ENCODE data around the gene GMDS. TPM values are rescaled to one million over a fixed set of nuclear protein-coding genes. Genes with fewer than 3 reads are reported as not detected.
A peak's percentile ranks its signal among the peaks of the same experiment; 100 is the strongest.

Gene GMDS
- total and polyA plus RNA-seq, 2 of the 13 experiments (the other 11 are each of a cell fraction or from before 2014, with no cell fraction given), result 64.4 to 112 TPM

GRCh38 chr6:2225422-2226392, 19.7 kb downstream of the GMDS start (continued):
- peak; percentile 33; the same call in 1 of the 2 replicates for TF ChIP-seq ZNF704 (CRISPR knock-in tag; IDR thresholded peaks at IDR 0.05; ENCODE audit: borderline replicate concordance)
- TF ChIP-seq, protein P1, sequence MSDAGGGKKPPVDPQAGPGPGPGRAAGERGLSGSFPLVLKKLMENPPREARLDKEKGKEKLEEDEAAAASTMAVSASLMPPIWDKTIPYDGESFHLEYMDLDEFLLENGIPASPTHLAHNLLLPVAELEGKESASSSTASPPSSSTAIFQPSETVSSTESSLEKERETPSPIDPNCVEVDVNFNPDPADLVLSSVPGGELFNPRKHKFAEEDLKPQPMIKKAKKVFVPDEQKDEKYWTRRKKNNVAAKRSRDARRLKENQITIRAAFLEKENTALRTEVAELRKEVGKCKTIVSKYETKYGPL (CRISPR knock-in tag; IDR thresholded peaks at IDR 0.05), result no peak
- no peak for TF ChIP-seq TBP (CRISPR knock-in tag; IDR thresholded peaks at IDR 0.05)
- no peak for TF ChIP-seq HMGA1 (CRISPR knock-in tag; conservative IDR thresholded peaks at IDR 0.05)
- no peak for TF ChIP-seq GLI4 (CRISPR knock-in tag; IDR thresholded peaks at IDR 0.05; ENCODE audit: borderline replicate concordance)
- peak; percentile 54; the same call in 1 of the 2 replicates for TF ChIP-seq NKX3-1 (CRISPR knock-in tag; IDR thresholded peaks at IDR 0.05)
- no peak for TF ChIP-seq JARID2 (CRISPR knock-in tag; IDR thresholded peaks at IDR 0.05; ENCODE audit: insufficient replicate concordance)
- peak; percentile 17; the same call in 1 of the 2 replicates for TF ChIP-seq TAF1 (CRISPR knock-in tag; IDR thresholded peaks at IDR 0.05)
- TF ChIP-seq PTBP1 (IDR thresholded peaks at IDR 0.05; ENCODE audit: low read depth, low read length, poor library complexity, severe bottlenecking), result no peak
- TF ChIP-seq ZFP1 (CRISPR knock-in tag; IDR thresholded peaks at IDR 0.05), result peak; percentile 89; the same call in 1 of the 2 replicates
- no peak for TF ChIP-seq ZNF256 (CRISPR knock-in tag; conservative IDR thresholded peaks at IDR 0.05)
- TF ChIP-seq ZNF3 (CRISPR knock-in tag; IDR thresholded peaks at IDR 0.05), result no peak
- no peak for TF ChIP-seq ZNF510 (CRISPR knock-in tag; IDR thresholded peaks at IDR 0.05; ENCODE audit: low read depth)
- TF ChIP-seq, protein P2, sequence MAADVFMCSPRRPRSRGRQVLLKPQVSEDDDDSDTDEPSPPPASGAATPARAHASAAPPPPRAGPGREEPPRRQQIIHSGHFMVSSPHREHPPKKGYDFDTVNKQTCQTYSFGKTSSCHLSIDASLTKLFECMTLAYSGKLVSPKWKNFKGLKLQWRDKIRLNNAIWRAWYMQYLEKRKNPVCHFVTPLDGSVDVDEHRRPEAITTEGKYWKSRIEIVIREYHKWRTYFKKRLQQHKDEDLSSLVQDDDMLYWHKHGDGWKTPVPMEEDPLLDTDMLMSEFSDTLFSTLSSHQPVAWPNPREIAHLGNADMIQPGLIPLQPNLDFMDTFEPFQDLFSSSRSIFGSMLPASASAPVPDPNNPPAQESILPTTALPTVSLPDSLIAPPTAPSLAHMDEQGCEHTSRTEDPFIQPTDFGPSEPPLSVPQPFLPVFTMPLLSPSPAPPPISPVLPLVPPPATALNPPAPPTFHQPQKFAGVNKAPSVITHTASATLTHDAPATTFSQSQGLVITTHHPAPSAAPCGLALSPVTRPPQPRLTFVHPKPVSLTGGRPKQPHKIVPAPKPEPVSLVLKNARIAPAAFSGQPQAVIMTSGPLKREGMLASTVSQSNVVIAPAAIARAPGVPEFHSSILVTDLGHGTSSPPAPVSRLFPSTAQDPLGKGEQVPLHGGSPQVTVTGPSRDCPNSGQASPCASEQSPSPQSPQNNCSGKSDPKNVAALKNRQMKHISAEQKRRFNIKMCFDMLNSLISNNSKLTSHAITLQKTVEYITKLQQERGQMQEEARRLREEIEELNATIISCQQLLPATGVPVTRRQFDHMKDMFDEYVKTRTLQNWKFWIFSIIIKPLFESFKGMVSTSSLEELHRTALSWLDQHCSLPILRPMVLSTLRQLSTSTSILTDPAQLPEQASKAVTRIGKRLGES (CRISPR knock-in tag; IDR thresholded peaks at IDR 0.05; ENCODE audit: borderline replicate concordance), result no peak
- TF ChIP-seq ZNF7 (CRISPR knock-in tag; IDR thresholded peaks at IDR 0.05), result peak; percentile 59; the same call in 1 of the 2 replicates
- TF ChIP-seq SKIL (CRISPR knock-in tag; IDR thresholded peaks at IDR 0.05; ENCODE audit: borderline replicate concordance), result peak; percentile 77; the same call in 1 of the 2 replicates
